ENCODE results near the gene TBL1XR1. TPM values are rescaled to one million over a fixed set of nuclear protein-coding genes. Genes with fewer than 3 reads are reported as not detected.
"Not testable (repeated sequence)": the region's sequence is repeated elsewhere in the genome, so short reads cannot be mapped to it uniquely, and the experiment has no call there.

The TBL1XR1 gene
- polyA plus RNA-seq, 12 donors, result 59.7 to 586 (median 82.5) TPM

DNA sequence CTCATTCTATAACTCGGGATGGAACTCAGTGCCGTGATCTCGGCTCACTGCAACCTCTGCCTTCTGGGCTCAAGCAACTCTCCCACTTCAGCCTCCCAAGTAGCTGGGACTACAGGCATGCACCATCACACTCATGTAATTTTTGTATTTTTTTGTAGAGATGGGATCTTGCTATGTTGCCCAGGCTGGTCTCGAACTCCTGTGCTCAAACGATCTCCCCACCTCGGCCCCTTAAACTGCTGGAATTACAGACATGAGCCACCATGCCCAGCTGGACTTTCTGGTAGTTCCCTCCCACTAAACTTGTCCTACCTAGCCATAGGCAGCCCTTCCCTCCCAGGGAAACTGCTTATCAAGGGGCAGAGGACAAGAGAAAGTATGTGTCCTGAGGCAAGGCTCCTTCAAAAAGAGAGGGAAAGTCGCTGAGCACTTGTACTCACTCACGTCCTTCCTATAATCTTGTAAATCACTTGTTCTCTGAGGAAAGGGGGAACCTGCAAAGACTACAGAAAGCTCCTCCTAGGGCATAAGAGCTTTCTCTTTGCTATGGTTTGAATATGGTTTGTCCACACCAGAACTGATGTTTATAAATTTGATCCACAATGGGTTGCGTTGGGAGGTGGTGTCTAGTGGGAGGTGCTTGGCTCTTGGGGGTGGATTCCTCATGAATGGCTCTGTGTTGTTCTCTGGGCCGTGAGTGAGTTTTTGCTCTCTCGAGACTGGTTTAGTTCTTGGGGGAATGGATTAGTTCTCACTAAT is 13.6 kb upstream of the TBL1XR1 start:
- DNase-seq, result no peak

GRCh38 chr3:177209509-177209908 is 12.2 kb upstream of the TBL1XR1 start:
- DNase-seq, result no peak

DNA sequence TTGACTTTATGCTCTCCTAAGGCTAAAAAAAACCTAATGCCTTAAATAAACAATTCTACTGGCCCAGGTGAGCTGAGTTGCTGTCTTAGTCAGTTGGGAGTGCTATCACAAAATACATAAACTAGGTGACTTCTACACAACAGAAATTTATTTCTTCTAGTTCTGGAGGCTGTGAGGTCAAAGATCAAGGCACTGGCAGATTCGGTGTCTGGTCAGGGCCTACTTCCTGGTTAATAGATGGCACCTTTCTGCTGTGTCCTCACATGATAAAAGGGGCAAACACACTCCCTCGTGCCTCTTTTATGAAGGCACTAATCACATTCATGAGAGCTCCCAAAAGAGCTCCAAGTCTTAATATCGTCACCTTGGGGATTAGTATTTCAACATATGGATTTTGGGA is 11.5 kb upstream of the TBL1XR1 start:
- no peak for DNase-seq

DNA sequence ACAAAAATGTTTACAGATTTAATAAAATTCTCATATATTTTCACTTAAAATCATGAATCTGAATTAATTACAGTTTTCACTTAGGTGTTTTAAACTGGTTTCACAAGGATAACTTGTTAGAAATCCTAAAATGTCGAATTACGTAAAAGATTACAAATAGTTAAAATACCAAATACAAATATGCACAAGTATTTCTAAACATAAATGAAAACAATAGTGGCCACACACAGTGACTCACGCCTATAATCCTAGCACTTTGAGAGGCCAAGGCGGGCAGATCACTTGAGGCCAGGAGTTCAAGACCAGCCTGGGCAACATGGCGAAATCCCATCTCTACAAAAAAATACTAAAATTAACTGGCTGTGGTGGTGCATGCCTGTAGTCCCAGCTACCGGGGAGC is 10.9 kb upstream of the TBL1XR1 start:
- DNase-seq, result no peak

DNA sequence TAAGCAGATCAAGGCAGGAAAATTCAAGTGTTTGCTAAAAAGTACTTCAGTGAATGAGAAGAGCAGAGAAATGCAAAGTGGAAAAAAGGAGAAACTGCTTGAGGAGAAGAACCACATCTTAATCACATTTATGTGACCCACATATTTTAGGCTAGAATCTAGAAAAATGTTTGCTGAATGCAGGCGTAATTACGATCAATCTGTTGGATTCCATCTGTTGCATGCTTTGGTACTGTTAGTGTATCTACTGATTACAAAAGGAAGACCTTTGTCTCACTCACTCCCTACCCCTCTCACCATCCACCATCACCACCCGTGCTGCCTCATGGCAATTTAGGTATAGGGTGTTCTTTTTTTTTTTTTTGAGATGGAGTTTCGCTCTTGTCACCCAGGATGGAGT is 9.7 kb upstream of the TBL1XR1 start:
- DNase-seq, result no peak

GRCh38 chr3:177203689-177204395 is 6.6 kb upstream of the TBL1XR1 start:
- no peak for DNase-seq

DNA sequence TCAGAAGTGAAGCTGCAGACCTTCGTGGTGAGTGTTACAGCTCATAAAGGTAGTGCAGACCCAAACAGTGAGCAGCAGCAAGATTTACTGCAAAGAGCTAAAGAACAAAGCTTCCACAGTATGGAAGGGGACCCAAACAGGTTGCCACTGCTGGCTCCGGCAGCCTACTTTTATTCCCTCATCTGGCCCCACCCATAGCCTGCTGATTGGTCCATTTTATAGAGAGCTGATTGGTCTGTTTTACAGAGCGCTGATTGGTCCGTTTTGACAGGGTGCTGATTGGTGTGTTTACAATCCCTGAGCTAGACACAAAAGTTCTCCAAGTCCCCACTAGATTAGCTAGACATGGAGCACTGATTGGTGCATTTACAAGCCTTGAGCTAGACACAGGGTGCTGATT is 5.7 kb upstream of the TBL1XR1 start:
- not testable (repeated sequence) for DNase-seq

- DNase-seq, result no peak
Measured at GRCh38 chr3:177201700-177202397, 4.6 kb upstream of the TBL1XR1 start.

DNA sequence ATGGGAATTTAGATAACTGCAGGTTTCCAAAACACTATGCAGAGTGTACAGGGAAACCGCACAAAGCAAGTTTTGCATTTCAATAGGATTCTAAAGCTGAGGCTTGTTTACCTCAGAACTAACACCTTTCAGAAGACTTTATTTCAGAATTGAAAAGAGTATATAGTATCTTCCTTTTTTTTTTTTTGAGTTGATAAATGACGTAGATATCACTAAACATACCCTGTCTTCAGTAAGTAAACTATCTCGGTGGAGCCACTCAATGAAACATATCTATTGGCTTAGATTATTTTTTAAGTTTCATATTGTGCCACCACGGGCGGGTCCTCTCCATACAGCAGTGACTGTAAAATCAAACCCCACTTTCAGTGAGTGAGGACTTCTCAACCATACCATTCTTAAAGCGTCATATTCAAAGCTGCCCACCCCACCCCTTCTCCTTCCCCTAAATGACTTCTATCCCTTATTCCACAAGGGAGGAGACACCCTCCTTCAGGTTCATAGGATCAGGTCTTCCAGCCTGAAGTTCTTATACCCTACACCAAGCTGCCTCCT is 2.0 kb upstream of the TBL1XR1 start:
- DNase-seq, result no peak

DNA sequence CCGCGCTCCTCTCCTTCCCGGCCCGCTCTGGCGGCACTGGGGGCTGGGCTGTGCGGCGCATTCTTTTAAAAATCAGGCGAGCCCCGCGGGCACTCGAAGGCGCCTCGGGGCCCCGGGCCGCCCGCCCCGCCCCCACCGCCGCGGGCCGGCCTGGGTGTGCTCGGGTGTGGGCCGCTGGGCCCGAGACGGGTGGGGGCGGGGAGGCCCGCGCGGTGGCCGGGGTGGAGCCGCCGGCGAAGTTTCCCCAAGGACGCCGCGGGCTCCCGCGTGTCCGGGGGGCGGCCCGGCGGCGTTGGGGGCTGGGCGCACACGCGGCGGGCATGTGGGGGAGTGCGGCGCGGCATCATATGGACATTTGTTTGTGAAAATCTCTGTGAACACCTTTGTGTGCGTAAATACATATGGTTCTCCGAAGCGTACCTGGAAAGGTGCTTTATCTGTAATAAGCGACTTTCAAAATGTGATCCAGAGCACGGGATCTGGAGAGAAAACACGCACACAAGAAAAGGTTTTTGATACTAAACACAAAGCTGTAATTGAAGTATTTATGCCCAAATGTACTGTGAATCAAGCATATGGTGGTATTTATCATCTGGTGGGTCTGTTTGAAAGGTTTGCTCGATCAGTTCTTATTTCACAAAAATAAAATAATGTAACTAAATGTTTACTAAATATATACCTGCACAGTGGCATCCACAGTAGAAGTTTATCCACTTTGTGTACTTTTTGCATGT is 612 bp upstream of the TBL1XR1 start:
- DNase-seq, result no peak

GRCh38 chr3:177196456-177197040 is 734 bp downstream of the TBL1XR1 start:
- peak; percentile 66 for DNase-seq

GRCh38 chr3:177196008-177196455 is 1.2 kb downstream of the TBL1XR1 start:
- peak; percentile 52 for DNase-seq

DNA sequence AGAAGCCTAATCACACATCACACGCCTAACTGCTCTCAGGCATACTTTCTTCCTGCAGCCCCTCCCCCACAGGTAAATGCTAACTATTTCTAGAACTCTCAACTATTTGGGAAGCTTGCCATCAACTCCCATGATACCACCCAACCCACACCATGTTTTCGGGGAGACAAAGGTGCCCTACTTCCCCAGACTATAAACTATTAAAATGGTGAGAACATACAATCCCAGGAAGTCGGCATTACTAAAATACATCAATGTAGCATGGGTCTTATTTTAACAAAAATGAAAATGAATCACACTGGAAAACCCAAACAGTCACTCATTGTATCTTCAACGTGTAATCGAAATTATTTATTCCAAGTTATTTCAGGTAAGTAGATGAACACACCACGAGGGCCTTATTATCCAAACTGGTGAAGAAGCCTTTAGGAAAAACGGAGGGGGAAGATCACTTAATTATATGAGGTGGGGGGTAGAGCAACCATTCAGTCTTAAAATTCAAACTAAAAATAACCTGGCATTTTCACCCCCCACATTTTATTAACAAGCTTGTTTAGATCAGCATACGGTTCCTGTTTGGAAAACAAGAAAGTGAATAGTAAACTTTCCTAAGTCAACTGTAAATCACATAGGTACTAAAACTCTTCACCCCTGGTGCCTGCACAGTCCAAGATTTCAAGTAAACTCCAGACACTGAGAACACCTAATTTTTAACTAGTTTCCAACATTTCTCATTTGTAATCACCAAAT is 1.9 kb downstream of the TBL1XR1 start:
- DNase-seq, result peak; percentile 60

GRCh38 chr3:177194299-177194698 is 3.0 kb downstream of the TBL1XR1 start:
- DNase-seq, result no peak

- no peak for DNase-seq
Measured at GRCh38 chr3:177193688-177194268, 3.5 kb downstream of the TBL1XR1 start.

DNA sequence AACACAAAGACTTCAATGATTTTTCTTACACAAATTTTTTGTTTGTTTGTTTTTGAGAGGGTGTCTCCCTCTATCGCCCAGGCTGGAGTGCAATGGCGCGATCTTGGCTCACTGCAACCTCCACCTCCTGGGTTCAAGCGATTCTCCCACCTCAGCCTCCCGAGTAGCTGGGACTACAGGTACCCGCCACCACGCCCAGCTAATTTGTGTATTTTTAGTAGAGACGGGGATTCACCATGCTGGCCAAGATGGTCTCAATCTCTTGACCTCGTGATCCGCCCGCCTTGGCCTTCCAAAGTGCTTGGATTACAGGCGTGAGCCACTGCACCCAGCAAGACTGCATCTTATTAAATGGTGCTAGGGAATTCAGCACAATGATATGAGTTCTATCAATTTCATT is 4.0 kb downstream of the TBL1XR1 start:
- DNase-seq, result not testable (repeated sequence)

GRCh38 chr3:177190756-177191681 is 6.3 kb downstream of the TBL1XR1 start:
- DNase-seq, result peak; percentile 64

DNA sequence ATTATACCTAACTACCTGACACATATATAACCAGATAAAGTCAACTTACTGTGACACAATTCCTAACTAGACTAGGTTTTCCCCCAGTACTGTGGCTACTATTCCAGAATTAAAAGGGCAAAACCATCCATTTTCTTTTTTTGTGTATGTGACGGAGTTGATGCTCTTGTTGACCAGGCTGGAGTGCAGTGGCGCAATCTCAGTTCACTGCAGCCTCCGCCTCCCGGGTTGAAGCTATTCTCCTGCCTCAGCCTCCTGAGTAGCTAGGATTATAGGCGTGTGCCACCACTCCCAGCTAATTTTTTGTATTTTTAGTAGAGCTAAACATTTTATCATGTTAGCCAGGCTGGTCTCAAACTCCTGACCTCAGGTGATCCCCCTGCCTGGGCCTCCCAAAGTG is 7.1 kb downstream of the TBL1XR1 start:
- not testable (repeated sequence) for DNase-seq

DNA sequence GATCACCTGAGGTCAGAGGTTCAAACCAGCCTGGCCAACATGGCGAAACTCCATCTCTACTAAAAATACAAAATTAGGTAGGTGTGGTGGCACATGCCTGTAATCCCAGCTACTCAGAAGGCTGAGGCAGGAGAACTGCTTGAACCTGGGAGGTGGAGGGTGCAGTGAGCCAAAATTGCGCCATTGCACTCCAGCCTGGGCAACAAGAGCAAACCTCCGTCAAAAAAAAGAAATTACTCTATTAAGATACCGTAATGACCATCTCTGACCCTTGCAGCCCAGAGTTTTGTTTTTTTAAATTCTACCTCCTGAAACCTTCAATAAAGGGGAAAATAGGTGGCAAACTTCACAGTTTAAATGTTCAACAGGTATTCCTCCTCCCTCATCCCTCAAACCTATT is 9.0 kb downstream of the TBL1XR1 start:
- DNase-seq, result not testable (repeated sequence)

All from muscle of arm (tissue), 12 donors.